Kidney tubule cell (primary cell): ENCODE measurements around the gene KRT40.
"Not testable (repeated sequence)": the region's sequence is repeated elsewhere in the genome, so short reads cannot be mapped to it uniquely, and the experiment has no call there.

Experiments
- DNase-seq: peaks from one replicate; pipeline ENCODE4 v3.0.0-alpha.2; 2018; ENCODE audit warnings: low spot score

Gene KRT40

GRCh38 chr17:40984226-40984625 is at the start of gene KRT40:
Gene KRT40 (minus strand): TSS chr17:40984326. CDS start chr17:40984273, 53 bp downstream.
- no peak for DNase-seq

GRCh38 chr17:41029633-41030245 is 45.6 kb upstream of the KRT40 start, which contains the start of gene KRTAP1-4:
Gene KRTAP1-4 (minus strand): TSS chr17:41030195. CDS start chr17:41030078, 117 bp downstream.
- no peak for DNase-seq

DNA sequence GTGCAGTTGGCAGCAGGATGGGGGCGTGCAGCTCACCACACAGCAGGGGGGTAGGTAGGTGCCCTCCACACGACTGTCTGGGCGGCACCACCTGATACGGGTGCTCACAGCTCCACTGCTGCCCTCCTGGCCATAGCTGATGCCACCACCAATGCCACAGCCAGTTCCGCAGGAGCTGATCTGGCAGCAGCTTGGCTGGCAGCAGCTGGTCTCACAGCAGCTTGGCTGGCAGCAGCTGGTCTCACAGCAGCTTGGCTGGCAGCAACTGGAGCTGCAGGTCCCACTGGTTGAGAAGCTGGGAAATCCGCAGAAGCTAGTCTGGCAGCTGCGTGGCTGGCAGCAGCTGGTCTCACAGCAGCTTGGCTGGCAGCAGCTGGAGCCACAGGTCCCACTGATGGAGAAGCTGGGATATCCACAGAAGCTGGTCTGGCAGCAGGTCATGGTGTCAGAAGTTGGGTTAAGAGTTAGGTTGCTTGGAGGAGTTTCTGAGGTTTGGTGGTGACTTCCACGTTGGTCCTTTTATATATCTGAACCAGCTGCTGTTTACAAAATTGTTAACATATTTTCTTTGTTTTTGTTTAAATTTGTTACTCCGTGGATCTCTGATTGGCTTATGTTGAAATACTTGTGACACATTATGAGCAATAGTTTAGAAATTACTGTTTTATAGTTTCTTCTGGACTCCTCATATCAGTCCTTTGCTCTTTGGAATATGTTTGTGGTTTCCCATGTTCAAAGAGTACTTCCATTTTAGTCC is 42.8 kb upstream of the KRT40 start, which contains the start of gene KRTAP1-5:
Gene KRTAP1-5 (minus strand): TSS at position 494 of the 757 bp plus-strand sequence. CDS start 53 bp downstream, at position 441.
- DNase-seq, result no peak

DNA sequence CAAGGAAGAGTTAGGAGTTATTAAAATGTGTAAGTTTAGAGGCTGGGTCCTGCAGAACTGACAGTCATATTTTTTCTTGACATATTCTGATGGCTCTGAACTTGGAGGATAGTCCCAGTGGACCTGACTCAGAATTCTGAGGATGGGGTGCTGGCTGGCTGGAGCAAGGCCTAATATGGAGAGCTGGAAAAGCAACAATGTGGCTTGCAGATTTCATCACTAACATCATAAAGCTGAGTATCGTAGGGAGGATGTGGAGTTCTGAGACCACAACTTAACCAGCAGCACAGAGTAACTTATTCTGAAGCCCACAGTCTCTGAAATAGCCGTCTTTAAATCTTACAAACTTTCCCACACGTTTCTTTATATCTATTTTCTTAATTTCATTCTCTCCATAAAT is 40.6 kb upstream of the KRT40 start:
- no peak for DNase-seq

DNA sequence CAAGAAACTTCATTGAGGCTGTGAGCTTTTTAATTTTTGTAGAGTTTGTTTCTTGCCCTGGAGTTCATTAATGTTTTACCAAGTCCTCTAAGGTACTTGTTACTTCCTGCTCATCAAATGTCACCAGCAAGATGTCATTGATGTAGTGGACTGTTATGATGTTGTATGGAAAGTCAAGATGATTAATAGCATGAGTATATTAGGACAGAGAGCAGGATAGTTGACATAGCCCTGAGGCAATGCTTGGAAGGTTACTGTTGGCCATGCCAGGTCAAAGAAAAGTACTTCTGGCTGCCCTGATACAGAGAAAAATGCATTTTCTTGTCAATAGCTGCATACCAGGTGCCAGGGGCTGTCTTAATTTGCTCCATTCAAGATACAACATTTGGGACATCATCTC is 36.2 kb upstream of the KRT40 start:
- peak; percentile 72 for DNase-seq

GRCh38 chr17:41019415-41019814 is 35.3 kb upstream of the KRT40 start:
- no peak for DNase-seq

DNA sequence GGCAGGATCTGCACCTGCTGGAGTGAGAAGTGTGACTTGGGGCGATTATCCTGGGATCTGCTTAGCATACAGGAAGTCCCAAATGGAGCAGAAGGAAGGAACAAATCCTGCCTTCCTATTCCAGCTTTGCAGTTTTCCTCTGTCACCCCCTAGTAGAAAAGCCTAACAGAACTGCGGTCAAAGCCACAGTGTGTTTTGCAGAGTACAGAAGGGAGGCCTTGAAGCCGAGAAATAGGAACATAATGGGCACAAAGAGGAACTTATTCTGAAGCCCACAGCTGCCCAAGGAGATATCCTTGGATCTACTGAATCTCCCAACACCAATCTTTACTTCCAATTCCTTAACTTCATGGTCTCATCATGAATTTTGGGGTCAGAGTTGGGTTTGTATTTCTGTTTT is 34.4 kb upstream of the KRT40 start:
- DNase-seq, result no peak

- DNase-seq, result no peak
Observed at GRCh38 chr17:41016578-41017215, 32.6 kb upstream of the KRT40 start.

GRCh38 chr17:41015454-41015853 is 31.3 kb upstream of the KRT40 start:
- DNase-seq, result peak; percentile 80

DNA sequence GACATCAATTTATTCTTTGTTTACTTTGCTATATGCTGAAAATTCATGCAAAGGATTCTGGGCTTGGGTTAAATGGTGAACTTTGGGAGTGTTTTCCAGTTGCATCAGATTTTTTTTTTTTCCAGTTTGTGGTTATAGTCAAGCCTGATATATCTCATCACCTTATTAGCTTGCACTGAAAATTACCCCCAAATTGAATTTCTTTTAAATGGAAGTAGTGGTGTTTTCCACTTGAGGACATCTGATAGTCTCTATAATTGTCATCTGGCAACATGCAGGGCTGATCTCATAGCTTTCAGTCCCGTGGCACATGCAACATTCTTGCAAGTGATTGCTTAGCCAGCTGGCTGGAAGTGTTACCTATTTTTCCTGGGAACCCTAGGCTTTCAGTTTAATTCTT is 29.5 kb upstream of the KRT40 start:
- DNase-seq, result peak; percentile 8

- DNase-seq, result peak; percentile 31
Observed at GRCh38 chr17:41013181-41013580, 29.1 kb upstream of the KRT40 start.

DNA sequence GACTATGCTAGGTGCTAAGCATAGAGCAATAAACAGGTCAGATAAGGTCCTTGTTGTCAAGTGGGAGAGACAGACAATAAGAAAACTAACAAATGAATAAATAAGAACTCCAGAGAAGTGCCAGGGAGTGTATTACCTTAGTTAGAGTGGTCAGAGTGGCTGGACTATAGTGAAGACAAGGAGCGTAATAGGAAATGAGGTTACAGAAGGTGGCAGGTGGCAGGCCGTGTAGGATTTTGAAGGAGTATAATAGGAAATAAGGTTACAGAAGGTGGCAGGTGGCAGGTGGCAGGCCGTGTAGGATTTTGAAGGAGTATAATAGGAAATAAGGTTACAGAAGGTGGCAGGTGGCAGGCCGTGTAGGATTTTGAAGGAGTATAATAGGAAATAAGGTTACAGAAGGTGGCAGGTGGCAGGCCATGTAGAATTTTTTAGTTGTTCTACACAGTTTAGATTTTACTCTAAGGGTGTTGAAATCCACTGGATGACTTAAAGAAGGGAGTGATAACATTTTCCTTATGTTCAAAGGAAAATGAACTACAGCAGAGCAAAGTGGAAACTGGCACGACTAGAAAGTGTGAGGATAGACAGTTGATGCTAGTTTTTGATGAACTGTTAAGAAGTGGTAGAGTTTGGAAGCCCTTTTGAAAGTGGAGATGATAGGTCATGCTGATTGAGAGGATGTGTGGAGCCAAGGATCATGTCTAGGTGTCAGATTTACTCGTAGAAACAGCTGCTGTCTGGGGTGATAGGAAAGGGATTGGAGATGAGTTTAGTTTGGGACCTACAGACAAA is 28.4 kb upstream of the KRT40 start:
- no peak for DNase-seq

- no peak for DNase-seq
Observed at GRCh38 chr17:41010441-41010840, 26.3 kb upstream of the KRT40 start.

- DNase-seq, result no peak
Observed at GRCh38 chr17:41009936-41010335, 25.8 kb upstream of the KRT40 start.

DNA sequence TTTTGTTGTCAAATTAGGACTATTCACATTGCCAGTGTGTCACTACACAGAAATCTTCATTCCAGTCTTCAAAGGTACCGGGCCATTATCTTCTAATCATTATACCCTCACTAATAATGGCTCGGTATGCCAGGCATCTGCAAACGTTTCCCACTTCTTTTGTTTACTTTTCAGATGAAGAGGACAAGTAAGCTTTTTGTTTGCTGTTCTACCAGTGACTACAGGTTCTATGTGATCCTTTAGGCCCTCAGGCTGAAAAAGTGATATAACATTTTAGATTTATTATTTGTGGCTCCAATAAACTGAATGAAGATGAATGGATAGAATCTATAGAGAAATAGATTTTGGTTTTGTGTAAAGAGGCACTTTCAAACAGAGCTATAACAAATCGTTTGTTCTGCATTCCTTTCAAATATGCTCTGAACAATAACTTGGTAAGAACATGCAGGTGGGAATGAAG is 25.2 kb upstream of the KRT40 start:
- DNase-seq, result peak; percentile 12

DNA sequence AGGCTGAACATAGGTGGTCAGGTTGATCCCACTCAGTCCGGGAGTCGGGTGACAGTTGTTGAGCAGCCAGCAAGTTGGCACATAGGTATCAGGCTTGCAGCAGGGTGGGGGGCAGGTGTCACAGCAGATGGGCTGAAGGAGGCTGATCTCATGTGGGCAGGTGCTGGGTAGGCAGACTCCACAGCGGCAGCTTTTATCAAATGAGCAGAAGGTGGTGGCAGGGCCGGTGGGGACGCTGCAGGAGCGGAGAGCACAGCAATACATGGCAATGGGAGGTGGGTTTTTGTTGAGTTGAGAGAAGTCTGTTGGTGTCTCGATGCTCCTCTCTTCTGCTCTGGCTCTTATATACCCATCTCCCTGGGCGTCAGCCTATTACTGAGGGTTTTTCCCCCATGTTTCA is 24.7 kb upstream of the KRT40 start, which contains the start of gene KRTAP3-1:
Gene KRTAP3-1 (minus strand): TSS at position 318 of the 400 bp plus-strand sequence. CDS start 54 bp downstream, at position 264.
- DNase-seq, result no peak

GRCh38 chr17:41004397-41004796 is 20.3 kb upstream of the KRT40 start:
- DNase-seq, result no peak

DNA sequence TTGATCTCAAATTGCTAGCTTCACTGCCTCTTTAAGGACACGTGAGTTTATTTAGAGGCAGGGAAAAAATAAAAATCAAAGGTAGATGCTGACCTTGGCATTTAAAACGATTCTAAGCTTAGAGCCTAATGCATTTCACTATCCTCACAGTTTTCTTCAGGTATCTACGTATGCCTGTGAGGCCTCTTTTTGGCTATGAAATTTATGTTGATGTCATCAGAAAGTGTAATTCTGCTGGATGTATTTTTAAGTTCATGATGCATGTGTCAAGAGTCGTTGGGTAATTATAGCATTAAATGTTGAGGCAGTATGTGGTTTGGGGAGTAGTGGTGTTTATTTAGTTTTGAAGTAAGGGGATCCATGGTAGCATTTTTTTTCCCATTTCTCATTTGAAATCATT is 19.8 kb upstream of the KRT40 start:
- no peak for DNase-seq

GRCh38 chr17:41002814-41003213 is 18.7 kb upstream of the KRT40 start:
- no peak for DNase-seq

DNA sequence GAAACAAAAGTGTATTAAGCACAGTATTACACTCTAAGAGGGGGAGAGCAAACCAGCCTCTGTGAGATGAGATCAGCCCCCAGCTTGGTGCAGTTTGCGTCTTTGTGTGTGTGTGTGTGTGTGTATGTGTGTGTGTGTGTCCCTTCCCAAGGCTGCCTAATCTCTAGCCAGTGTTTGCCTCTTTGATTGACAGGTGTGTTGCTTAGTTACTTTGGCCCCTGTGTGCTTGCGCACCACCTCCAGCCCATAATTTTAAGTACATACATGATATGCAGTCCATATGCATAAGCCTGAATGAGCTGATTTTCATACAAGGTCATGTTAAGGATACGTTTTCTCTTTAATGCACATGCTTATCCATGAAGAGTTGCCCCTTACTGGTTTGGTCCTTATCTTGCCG is 17.7 kb upstream of the KRT40 start:
- DNase-seq, result no peak

- not testable (repeated sequence) for DNase-seq
Observed at GRCh38 chr17:40999563-40999962, 15.4 kb upstream of the KRT40 start, which contains the start of gene KRTAP3-2. Gene KRTAP3-2 (minus strand): TSS chr17:40999906. CDS start chr17:40999853, 53 bp downstream.

DNA sequence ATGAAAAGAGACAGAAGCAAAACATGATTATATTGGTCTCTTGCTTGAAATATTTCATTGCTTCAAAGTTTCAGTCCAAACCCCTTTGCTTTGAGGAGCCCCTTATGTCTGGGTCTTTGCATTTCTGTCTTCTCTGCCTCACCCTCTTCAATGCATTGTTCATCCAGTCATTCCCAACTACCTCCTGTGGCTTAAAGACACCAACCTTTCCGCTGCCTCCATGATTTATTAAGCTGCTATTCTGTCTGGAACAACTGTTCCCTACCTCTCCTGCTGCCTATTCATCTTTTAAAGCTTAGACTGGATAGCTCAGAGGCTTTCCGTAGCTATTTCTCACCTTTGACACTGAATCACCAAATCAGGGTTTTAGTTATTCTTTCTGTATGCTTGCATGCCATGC is 13.2 kb upstream of the KRT40 start:
- no peak for DNase-seq
